Epithelial cell of esophagus (primary cell): ENCODE measurements around the gene SH3BP4.

Experiments used
- DNase-seq: peaks from one replicate; pipeline ENCODE4 v3.0.0; 2010; ENCODE audit warnings: low read depth
- H3K4me3 ChIP-seq: 2 replicates; pipeline ENCODE4 v1.5.1; 2011; ENCODE audit warnings: mild to moderate bottlenecking, low read length, control low read depth
- TF ChIP-seq, protein P1 (sequence below): IDR thresholded peaks from 2 replicates; pipeline ENCODE4 v1.5.1; 2011; ENCODE audit warnings: low read depth, mild to moderate bottlenecking, low read length, control low read depth, inconsistent platforms; ENCODE audit not compliant: insufficient read depth; ENCODE audit errors: missing control alignments

Gene SH3BP4

DNA sequence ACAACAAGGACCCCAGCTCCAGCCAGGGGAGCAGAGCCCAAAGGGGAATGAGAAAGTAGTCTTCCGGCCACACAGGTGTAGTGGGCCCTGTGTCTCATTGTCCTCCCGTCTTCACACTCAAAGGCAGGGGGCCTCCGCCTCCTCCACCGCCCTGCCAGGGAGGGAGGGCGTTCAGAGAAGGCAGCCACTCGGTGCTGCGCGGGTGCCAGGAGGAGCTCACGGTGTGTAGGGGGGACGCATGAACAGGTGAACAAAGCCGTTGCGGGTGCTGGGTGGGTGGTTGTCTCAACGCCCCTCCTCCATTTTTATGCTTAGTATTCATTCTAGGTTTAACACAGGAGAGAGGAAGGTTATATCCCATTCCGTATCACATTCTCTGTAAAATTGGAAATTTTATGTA is 36.7 kb downstream of the SH3BP4 start:
- TF ChIP-seq, protein P1, sequence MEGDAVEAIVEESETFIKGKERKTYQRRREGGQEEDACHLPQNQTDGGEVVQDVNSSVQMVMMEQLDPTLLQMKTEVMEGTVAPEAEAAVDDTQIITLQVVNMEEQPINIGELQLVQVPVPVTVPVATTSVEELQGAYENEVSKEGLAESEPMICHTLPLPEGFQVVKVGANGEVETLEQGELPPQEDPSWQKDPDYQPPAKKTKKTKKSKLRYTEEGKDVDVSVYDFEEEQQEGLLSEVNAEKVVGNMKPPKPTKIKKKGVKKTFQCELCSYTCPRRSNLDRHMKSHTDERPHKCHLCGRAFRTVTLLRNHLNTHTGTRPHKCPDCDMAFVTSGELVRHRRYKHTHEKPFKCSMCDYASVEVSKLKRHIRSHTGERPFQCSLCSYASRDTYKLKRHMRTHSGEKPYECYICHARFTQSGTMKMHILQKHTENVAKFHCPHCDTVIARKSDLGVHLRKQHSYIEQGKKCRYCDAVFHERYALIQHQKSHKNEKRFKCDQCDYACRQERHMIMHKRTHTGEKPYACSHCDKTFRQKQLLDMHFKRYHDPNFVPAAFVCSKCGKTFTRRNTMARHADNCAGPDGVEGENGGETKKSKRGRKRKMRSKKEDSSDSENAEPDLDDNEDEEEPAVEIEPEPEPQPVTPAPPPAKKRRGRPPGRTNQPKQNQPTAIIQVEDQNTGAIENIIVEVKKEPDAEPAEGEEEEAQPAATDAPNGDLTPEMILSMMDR, result no peak
- no peak overlapping the region for H3K4me3 ChIP-seq
- DNase-seq, result no peak

DNA sequence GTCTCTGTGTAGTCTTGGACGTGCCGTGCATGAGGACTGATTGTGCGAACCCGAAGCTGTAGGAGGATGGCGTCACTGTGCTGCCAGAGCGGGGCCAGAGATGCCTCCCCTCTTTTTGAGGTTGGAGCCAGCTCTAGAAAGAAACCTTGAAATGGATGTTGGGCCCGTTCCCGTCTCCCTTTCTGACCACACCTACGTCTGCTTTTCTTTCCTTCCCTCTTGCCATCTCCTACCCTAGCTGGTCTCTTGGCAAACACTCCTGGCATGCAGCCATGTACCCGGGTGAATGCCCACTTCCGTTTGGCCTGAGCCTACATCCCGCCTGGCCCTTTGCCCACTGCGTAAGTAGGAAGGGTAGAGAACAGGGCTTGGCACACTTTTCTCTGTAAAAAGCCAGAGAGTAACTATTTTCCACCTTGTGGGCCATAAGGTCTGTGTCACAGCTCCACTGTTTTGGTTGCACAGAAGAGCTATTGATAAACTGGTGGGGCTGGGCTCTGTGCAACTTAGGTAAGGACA is 37.4 kb downstream of the SH3BP4 start:
- no peak overlapping the region for H3K4me3 ChIP-seq
- TF ChIP-seq, protein P1, result no peak
- DNase-seq, result peak; percentile 57

DNA sequence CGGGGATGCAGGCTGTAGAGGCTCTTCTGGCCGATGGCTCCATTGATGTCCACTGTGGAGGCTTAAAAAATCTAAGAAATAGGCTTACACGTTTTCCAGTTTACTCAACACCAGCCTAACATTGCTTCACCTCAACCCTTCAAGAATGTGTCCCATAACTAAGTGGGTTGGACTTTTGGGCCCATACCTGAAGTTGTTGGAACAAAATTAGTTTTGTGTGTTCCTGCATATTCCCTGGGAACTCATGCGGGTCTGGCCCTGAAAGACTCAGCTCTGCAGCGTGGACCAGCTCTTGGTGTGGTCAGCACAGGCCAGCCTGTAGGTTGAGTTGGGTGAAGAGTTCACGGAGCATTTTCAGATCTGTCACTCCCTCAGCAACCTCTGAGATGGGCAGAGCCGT is 38.5 kb downstream of the SH3BP4 start:
- TF ChIP-seq, protein P1, result no peak
- DNase-seq, result no peak
- H3K4me3 ChIP-seq, result no peak overlapping the region

DNA sequence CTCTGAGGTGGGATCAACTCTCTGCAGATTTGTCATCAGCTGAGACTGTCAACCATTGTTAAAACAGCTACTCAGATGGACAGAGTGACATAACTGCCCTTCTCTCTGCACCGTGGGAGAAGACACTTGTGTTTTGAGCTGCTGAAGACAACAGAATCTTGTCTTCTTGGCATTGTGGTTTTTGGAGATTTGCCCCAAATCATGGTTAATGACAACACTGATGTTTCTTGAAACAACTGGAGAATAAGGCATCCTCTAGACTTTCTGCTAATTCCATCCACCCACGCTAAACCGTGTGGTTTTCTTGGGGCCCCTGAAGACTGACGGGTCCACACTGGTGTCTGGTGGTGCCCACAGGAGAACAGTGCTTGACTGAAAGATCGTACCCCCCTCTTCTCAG is 39.5 kb downstream of the SH3BP4 start:
- H3K4me3 ChIP-seq, result no peak overlapping the region
- DNase-seq, result no peak
- TF ChIP-seq, protein P1, result no peak

DNA sequence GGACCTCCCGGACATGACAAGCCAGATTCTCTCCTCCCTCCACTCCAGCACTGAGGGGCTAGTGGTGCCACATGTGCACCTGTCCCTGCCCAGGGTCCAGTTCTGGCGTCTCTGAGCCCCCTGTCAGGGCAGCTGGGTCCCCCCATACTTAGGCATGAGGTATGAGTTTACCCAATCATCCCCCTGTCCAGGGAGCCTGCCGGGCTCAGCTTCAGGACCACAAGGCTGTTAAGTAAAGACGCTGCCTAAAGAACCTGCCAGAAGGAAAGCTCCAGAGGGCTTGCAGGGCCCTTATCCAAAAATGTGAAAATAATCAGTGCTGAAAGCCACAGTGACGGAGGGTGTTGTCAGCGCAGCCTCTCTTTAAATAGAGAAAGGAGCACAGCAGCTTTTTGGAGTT is 40.0 kb downstream of the SH3BP4 start:
- TF ChIP-seq, protein P1, result no peak
- no peak overlapping the region for H3K4me3 ChIP-seq
- no peak for DNase-seq

DNA sequence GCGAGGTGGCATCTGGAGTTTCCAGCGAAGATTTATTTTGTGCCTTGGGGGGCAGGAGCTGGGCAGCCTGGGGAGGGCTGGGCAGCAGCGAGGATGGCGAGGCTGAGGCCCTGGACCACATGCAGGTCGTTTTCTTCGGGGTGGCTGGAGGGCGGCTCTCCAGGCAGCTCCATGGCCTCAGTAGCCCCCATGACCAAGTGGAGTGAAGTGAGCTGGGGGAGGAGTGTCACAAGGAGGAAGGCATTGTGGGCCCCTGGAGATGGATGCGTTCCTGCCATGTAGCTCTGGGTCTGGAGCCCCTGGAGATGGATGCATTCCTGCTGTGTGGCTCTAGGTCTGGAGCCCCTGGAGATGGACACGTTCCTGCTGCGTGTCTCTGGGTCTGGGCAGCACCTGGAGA is 40.4 kb downstream of the SH3BP4 start:
- H3K4me3 ChIP-seq, result no peak overlapping the region
- DNase-seq, result no peak
- TF ChIP-seq, protein P1, result no peak

DNA sequence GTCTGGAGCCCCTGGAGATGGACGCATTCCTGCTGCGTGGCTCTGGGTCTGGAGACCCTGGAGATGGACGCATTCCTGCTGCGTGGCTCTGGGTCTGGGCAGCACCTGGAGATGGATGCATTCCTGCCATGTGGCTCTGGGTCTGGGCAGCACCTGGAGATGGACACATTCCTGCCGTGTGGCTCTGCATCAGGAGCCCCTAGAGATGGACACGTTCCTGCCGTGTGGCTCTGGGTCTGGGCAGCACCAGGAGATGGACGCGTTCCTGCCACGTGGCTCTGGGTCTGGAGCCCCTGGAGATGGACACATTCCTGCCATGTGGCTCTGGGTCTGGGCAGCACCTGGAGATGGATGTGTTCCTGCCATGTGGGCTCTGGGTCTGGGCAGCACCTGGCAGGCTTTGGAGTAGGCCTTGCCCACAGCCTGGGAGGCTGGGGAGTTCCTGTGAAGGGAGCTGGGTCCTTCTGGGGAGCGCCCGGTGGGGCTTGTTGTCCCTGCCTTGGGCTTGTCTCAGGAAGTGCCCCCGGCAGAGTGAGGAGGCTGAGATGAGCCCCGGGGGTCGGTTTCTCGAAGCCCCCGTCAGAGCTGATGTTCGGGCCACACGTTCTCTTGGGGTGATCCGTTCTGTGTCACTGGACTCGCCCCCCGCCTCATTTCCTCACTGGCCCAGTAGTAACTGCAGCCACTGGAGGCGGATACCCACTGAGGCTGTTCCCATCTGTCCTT is 41.0 kb downstream of the SH3BP4 start:
- DNase-seq, result no peak
- no peak overlapping the region for H3K4me3 ChIP-seq
- TF ChIP-seq, protein P1, result no peak
